ENCODE data around the gene EGFLAM. TPM values are rescaled to one million over a fixed set of nuclear protein-coding genes. Genes with fewer than 3 reads are reported as not detected.

Gene EGFLAM
- total RNA-seq, 2 donors from 2014 or later: 0.78 to 0.98 TPM

DNA sequence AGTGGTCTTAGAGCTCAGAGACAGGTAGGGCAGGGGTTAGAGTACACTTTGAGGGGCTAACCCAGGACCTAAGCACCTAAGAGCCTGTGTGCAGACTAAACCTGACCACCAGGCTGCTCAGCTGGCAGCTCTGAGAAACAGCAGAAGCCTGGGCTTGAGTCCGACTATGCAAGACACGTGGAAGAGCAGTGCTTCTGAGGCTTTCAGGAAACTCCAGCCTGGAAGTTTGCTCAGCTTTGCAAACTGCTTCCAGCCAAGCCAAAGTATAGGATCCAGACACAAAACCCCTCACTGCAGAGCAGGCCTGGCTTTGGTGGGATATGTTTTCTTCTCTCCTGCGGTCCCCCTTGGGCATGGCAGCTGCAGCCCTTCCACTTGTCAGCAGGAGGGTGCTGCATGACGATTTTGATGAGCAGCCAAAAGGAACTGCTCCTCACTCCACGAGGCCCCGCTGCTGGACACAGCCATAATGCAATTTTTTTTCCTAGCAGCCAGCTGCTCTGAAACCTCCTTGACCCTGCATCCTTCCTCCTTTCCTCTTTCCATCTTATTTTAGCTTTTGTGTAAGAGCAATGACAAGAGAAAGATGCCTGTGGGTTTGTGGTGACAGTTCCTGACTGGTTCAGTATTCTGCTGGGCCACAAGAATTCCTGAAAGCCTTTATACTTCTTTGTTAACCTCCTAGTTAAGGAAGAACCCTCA is 175.0 kb downstream of the EGFLAM start:
- intact Hi-C loops (cut with DNase I, micrococcal nuclease): no loop called here
- no peak for ATAC-seq
- DNase-seq: no peak

GRCh38 chr5:38434966-38435705 is 176.8 kb downstream of the EGFLAM start:
- intact Hi-C loops (cut with DNase I, micrococcal nuclease): no loop called here
- DNase-seq (no peak), ATAC-seq (no peak)

DNA sequence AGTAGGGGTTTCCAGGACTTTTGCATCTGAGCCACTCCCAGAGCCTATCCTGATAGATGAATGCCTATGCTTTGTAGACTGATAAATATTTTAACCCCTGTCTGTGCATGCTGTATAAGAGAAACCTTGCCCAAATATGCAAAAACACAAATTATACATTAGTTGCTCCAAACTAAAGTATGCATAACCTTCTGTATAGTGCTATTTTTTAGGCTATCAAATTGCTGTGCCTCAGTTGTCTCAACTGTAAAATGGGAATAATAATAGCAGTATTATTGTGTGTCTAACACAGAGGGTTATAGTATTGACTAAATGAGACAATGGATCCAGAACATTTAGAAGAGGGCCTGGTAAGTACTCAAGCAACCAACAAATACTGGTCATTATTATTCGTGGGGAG is 180.4 kb downstream of the EGFLAM start:
- DNase-seq: no peak
- intact Hi-C loops (cut with DNase I, micrococcal nuclease): loop anchor here in 1 of 2 donors (2.0 kb wide), 1 partner anchor 372 kb away; no protein-coding TSS in a partner anchor
- no peak for ATAC-seq

- DNase-seq (peak; percentile 74 to 88), ATAC-seq (peak; percentile 96)
- intact Hi-C loops (cut with DNase I, micrococcal nuclease): loop anchor here (10.0 kb wide), 2 partner anchors 103 to 363 kb away; no protein-coding TSS in a partner anchor
Observed at GRCh38 chr5:38441453-38442246, 183.3 kb downstream of the EGFLAM start.

- DNase-seq (no peak), ATAC-seq (no peak)
- intact Hi-C loops (cut with DNase I, micrococcal nuclease): loop anchor here (10.0 kb wide), 2 partner anchors 103 to 363 kb away; no protein-coding TSS in a partner anchor
Observed at GRCh38 chr5:38442247-38442573, 183.9 kb downstream of the EGFLAM start.

- intact Hi-C loops (cut with DNase I, micrococcal nuclease): loop anchor here (10.0 kb wide), 2 partner anchors 101 to 361 kb away; no protein-coding TSS in a partner anchor
- no peak for DNase-seq
- no peak for ATAC-seq
Observed at GRCh38 chr5:38443390-38443789, 185.0 kb downstream of the EGFLAM start.

- intact Hi-C loops (cut with DNase I, micrococcal nuclease): loop anchor here (10.0 kb wide), 2 partner anchors 99 to 359 kb away; no protein-coding TSS in a partner anchor
- DNase-seq (no peak), ATAC-seq (no peak)
Observed at GRCh38 chr5:38445374-38446028, 187.1 kb downstream of the EGFLAM start.

DNA sequence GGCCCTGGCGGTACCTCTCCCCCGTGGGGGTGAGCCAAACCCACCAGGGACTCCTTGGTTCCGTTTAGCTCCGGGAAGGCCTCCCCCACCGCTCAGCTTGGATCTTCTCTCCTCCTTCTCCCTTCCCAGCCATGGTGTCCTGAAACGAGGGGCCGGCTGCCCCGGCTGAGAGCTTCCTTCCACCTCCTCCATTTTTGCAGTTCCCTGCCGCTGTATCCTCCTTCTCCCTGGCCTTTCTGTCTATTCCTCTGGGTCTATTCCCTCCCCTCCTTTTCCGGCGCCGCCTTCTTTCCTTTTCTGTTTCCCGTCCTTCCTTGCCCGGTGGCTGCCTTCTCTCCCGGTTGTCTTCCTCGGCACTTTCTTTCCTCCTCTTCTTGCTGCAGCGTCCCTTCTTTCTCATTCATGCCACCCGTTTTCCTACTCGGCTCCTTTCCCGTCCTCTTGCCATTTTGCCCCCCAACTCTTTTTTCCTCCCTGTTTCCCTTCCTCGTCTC is 187.7 kb downstream of the EGFLAM start:
- DNase-seq (no peak), ATAC-seq (no peak)
- intact Hi-C loops (cut with DNase I, micrococcal nuclease): loop anchor here (10.0 kb wide), 2 partner anchors 99 to 359 kb away; no protein-coding TSS in a partner anchor

- ATAC-seq: no peak
- intact Hi-C loops (cut with DNase I, micrococcal nuclease): loop anchor here (10.0 kb wide), 2 partner anchors 98 to 358 kb away; no protein-coding TSS in a partner anchor
- DNase-seq: no peak
Observed at GRCh38 chr5:38447056-38447455, 188.7 kb downstream of the EGFLAM start.

GRCh38 chr5:38447786-38448185 is 189.4 kb downstream of the EGFLAM start:
- intact Hi-C loops (cut with DNase I, micrococcal nuclease): loop anchor here (10.0 kb wide), 2 partner anchors 97 to 357 kb away; no protein-coding TSS in a partner anchor
- ATAC-seq: no peak
- no peak for DNase-seq

- intact Hi-C loops (cut with DNase I, micrococcal nuclease): loop anchor here (10.0 kb wide), 2 partner anchors 96 to 356 kb away; no protein-coding TSS in a partner anchor
- no peak for DNase-seq
- no peak for ATAC-seq
Observed at GRCh38 chr5:38448568-38449350, 190.4 kb downstream of the EGFLAM start.

GRCh38 chr5:38450627-38451026 is 192.3 kb downstream of the EGFLAM start:
- no peak for ATAC-seq
- intact Hi-C loops (cut with DNase I, micrococcal nuclease): no loop called here

GRCh38 chr5:38451074-38451725 is 192.8 kb downstream of the EGFLAM start:
- ATAC-seq (no peak), DNase-seq (no peak)
- intact Hi-C loops (cut with DNase I, micrococcal nuclease): no loop called here

More at GRCh38 chr5:38450627-38451026, 192.3 kb downstream of the EGFLAM start:
- DNase-seq: no peak

DNA sequence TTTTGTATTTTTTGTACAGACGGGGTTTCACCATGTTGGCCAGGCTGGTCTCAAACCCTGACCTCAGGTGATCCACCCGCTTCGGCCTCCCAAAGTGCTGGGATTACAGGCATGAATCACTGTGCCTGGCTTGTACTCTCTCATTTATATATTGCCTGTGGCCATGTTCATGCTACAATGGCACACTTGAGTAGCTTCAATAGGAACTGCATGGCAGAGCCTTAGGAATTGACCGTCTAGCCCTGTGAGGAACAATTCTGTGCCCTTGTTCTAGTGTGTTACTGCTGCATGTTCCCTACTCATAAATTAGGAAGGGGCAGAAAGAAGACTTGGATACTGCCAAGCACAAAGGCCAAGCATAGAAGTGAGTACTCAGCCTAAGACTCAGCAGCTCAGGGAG is 193.8 kb downstream of the EGFLAM start:
- DNase-seq (no peak), ATAC-seq (no peak)
- intact Hi-C loops (cut with DNase I, micrococcal nuclease): no loop called here

DNA sequence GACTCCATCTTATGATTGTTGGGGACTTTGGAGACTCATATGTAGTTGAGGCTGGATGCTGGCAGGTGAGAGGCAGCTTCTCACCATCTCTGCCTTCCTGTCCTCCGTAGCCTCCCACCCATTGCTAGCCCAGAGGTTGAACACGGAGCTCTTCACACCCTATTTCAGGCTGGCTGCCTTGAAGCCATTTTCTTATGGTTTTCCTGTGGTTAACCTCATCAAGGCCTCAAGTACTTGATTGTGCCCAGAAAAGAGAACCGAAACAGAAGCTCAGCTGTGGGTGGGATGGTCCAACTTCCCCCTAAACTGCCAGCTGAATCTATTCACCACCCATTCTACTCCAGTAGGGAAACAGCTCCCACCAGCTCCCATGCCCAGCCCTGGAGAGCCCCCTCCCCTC is 195.1 kb downstream of the EGFLAM start:
- intact Hi-C loops (cut with DNase I, micrococcal nuclease): no loop called here
- ATAC-seq (no peak), DNase-seq (no peak)

- intact Hi-C loops (cut with DNase I, micrococcal nuclease): no loop called here
- DNase-seq (no peak), ATAC-seq (no peak)
Observed at GRCh38 chr5:38453921-38454320, 195.6 kb downstream of the EGFLAM start.

DNA sequence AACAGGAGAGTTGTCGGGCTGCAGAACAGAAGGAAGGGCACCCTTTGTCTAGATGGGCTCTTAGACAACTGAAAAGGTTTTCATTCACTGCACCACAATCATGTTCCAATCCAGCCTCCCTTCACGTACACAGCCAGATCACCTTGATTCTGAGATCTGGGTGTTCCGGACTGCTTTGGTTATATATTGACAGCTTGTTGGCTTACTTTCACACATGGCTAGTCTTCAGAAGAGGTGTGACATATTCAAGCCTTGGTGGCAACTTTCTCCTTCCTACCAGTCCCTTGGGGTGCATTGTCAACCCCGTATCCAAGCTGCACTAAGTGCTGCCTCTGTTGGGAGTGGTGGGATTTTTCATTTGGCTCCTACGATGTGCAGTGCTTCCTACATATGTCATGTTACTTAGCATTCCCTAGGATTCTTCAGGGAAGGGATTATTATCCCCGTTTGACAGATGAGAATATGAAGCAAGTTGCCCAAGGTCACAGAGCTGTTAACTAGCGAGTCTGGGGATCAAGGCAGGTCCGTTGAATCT is 197.5 kb downstream of the EGFLAM start:
- intact Hi-C loops (cut with DNase I, micrococcal nuclease): no loop called here
- no peak for ATAC-seq
- no peak for DNase-seq

Data from left colon (tissue), 2 donors.